GM23338 (cell line): ENCODE measurements around the gene NOL9. TPM values are rescaled to one million over a fixed set of nuclear protein-coding genes. Genes with fewer than 3 reads are reported as not detected.

Experiments
- ATAC-seq: fragments of 200-7000 bp; cut with Tn5 transposase; 3 replicates; pipeline ENCODE4 v1.9.1; 2020
- DNase-seq: peaks from one replicate; pipeline ENCODE4 v3.0.0-alpha.2; 2015; ENCODE audit warnings: low spot score
- H2AFZ ChIP-seq: fragments of 200-600 bp; sonication (generic); 2 replicates; pipeline ENCODE4 v1.8.0; 2016; ENCODE audit warnings: antibody characterized with exemption, mild to moderate bottlenecking, moderate library complexity
- H3F3A ChIP-seq: fragments of 200-600 bp; sonication (generic); replicated peaks from 2 replicates; pipeline ENCODE4 v1.8.0; 2017; ENCODE audit warnings: antibody characterized with exemption, mixed run types, low read depth
- H3K27ac ChIP-seq: fragments of 200-600 bp; sonication (generic); 2 replicates; pipeline ENCODE4 v1.6.1; 2016; ENCODE audit warnings: low read depth
- H3K27me3 ChIP-seq: fragments of 200-600 bp; sonication (generic); 2 replicates; pipeline ENCODE4 v1.8.0; 2016; ENCODE audit warnings: mild to moderate bottlenecking, mixed run types, moderate library complexity; ENCODE audit not compliant: insufficient read depth
- H3K36me3 ChIP-seq: fragments of 200-600 bp; sonication (generic); 2 replicates; pipeline ENCODE4 v1.8.0; 2016; ENCODE audit warnings: mild to moderate bottlenecking; ENCODE audit not compliant: insufficient read depth
- H3K4me1 ChIP-seq: fragments of 200-600 bp; sonication (generic); 2 replicates; pipeline ENCODE4 v1.8.0; 2016; ENCODE audit warnings: mild to moderate bottlenecking, moderate library complexity; ENCODE audit not compliant: insufficient read depth
- H3K4me2 ChIP-seq: fragments of 200-600 bp; sonication (generic); 2 replicates; pipeline ENCODE4 v1.7.1; 2017; ENCODE audit warnings: mixed run types
- H3K4me3 ChIP-seq: fragments of 200-600 bp; sonication (generic); 2 replicates; pipeline ENCODE4 v1.6.1; 2016; ENCODE audit warnings: mixed run types
- H3K79me2 ChIP-seq: fragments of 200-600 bp; sonication (generic); replicated peaks from 2 replicates; pipeline ENCODE4 v1.8.0; 2017; ENCODE audit warnings: mild to moderate bottlenecking; ENCODE audit not compliant: insufficient read depth
- H3K9me2 ChIP-seq: fragments of 200-600 bp; sonication (generic); 2 replicates; pipeline ENCODE4 v1.8.0; 2017; ENCODE audit not compliant: insufficient read depth
- H4K20me1 ChIP-seq: fragments of 200-600 bp; sonication (generic); replicated peaks from 2 replicates; pipeline ENCODE4 v1.8.0; 2017; ENCODE audit warnings: mild to moderate bottlenecking; ENCODE audit not compliant: insufficient read depth
- H3K27ac Mint-ChIP-seq: 2 replicates; pipeline ENCODE4 v1.8.0; 2020; ENCODE audit warnings: inconsistent platforms, mild to moderate bottlenecking, moderate library complexity, mixed read lengths
- H3K27me3 Mint-ChIP-seq: 3 replicates; pipeline ENCODE4 v1.8.0; 2022; ENCODE audit warnings: low read depth, mild to moderate bottlenecking, moderate library complexity, mixed read lengths, inconsistent platforms; ENCODE audit not compliant: insufficient read depth, poor library complexity
- H3K36me3 Mint-ChIP-seq: 3 replicates; pipeline ENCODE4 v1.8.0; 2021; ENCODE audit warnings: low read depth, mild to moderate bottlenecking, inconsistent platforms, moderate library complexity, mixed read lengths
- H3K4me1 Mint-ChIP-seq: 3 replicates; pipeline ENCODE4 v1.8.0; 2020; ENCODE audit warnings: mild to moderate bottlenecking, inconsistent platforms, mixed read lengths
- H3K4me3 Mint-ChIP-seq: 3 replicates; pipeline ENCODE4 v1.8.0; 2021; ENCODE audit warnings: moderate library complexity, mild to moderate bottlenecking, inconsistent platforms, mixed read lengths
- H3K9me3 Mint-ChIP-seq: 3 replicates; pipeline ENCODE4 v1.8.0; 2020; ENCODE audit warnings: moderate library complexity, mild to moderate bottlenecking, inconsistent platforms, mixed read lengths
- CREB1 ChIP-seq: fragments of 250-450 bp; sonication (Bioruptor Pico); IDR thresholded peaks from 2 replicates; pipeline ENCODE4 v1.5.0; 2020; ENCODE audit warnings: low read depth, mild to moderate bottlenecking, moderate library complexity
- EZH2 ChIP-seq: fragments of 200-600 bp; sonication (generic); IDR thresholded peaks from one replicate; pipeline ENCODE4 v1.8.0; 2017; ENCODE audit warnings: antibody characterized with exemption, mild to moderate bottlenecking, low read depth; ENCODE audit not compliant: unreplicated experiment
- JUNB ChIP-seq: IDR thresholded peaks from one replicate; pipeline ENCODE4 v1.6.1; 2016; ENCODE audit warnings: antibody characterized with exemption; ENCODE audit not compliant: unreplicated experiment
- NANOG ChIP-seq: IDR thresholded peaks from 2 replicates; pipeline ENCODE4 v1.6.1; 2016; ENCODE audit warnings: antibody characterized with exemption, borderline replicate concordance
- STAT1 ChIP-seq: IDR thresholded peaks from one replicate; pipeline ENCODE4 v1.6.1; 2016; ENCODE audit warnings: antibody characterized with exemption; ENCODE audit not compliant: unreplicated experiment
- ZNF114 ChIP-seq: fragments of 250-450 bp; sonication (Bioruptor Pico); IDR thresholded peaks from 2 replicates; pipeline ENCODE4 v1.5.0; 2020; ENCODE audit warnings: mild to moderate bottlenecking, moderate library complexity
- ZNF462 ChIP-seq: fragments of 250-450 bp; sonication (Bioruptor Pico); IDR thresholded peaks from 2 replicates; pipeline ENCODE4 v1.5.0; 2020; ENCODE audit warnings: mild to moderate bottlenecking, moderate library complexity
- polyA plus RNA-seq: library from polyadenylated mRNA; unstranded; fragments of >200 nt; fragmentation: Nextera tagmentation; extraction: Ambion mirVana; gene quantifications from 2 replicates; pipeline ENCODE4 v1.2.1, GENCODE V29; 2016
- total RNA-seq: library from RNA; depleted of rRNA; stranded (reverse); fragments of >200 nt; shearing (Covaris generic); gene quantifications from 2 replicates; pipeline ENCODE4 v1.2.3, GENCODE V29; 2014
- TF ChIP-seq, protein P1 (sequence below), 2 experiments: fragments of 200-600 bp in 1 of 2; sonication (generic) in 1 of 2; conservative IDR thresholded peaks; 2 replicates each; pipeline versions ENCODE4 v1.5.1 to v1.6.1; 2016 to 2017; ENCODE audit warnings: antibody characterized with exemption in 2 of 2, low read depth in 2 of 2, mild to moderate bottlenecking in 2 of 2, moderate library complexity in 1 of 2

NOL9 gene
- total and polyA plus RNA-seq, 2 experiments from 2014 or later, result 13.2 to 48.5 TPM

- no peak for TF ChIP-seq ZNF462 (CRISPR knock-in tag)
- TF ChIP-seq JUNB, result no peak
- no peak for TF ChIP-seq EZH2
- TF ChIP-seq CREB1 (CRISPR knock-in tag), result no peak
Measured at GRCh38 chr1:6574818-6575217, 20.5 kb upstream of the NOL9 start (continued).

- Histone ChIP-seq H3K4me3 (no peak overlapping the region), H3K27ac (no peak overlapping the region), H3K4me1 (peaks cover 2% of the 10 kb centered on the region; the same call in 1 of the 2 replicates), H3K27me3 (no peaks in the 10 kb centered on the region), H3K79me2 (no peaks in the 10 kb centered on the region), H3K36me3 (no peaks in the 10 kb centered on the region), H3K9me2 (no peaks in the 10 kb centered on the region), H4K20me1 (no peaks in the 10 kb centered on the region), H2AFZ (no peak overlapping the region), H3K4me2 (no peak overlapping the region), H3F3A (no peaks in the 10 kb centered on the region; the same call in 1 of the 2 replicates)
- Mint-ChIP-seq H3K9me3 (peaks cover 3% of the 10 kb centered on the region; the same call in 1 of the 3 replicates), H3K36me3 (no peaks in the 10 kb centered on the region), H3K27me3 (peaks cover 5% of the 10 kb centered on the region), H3K4me3 (no peak overlapping the region), H3K27ac (no peak overlapping the region), H3K4me1 (peaks cover 9% of the 10 kb centered on the region)
- DNase-seq (no peak), ATAC-seq (no peak; the same call in 2 of the 3 replicates)
- TF ChIP-seq ZNF114 (CRISPR knock-in tag) (no peak), ZNF462 (CRISPR knock-in tag) (no peak), NANOG (no peak), STAT1 (no peak)
- TF ChIP-seq, protein P1, sequence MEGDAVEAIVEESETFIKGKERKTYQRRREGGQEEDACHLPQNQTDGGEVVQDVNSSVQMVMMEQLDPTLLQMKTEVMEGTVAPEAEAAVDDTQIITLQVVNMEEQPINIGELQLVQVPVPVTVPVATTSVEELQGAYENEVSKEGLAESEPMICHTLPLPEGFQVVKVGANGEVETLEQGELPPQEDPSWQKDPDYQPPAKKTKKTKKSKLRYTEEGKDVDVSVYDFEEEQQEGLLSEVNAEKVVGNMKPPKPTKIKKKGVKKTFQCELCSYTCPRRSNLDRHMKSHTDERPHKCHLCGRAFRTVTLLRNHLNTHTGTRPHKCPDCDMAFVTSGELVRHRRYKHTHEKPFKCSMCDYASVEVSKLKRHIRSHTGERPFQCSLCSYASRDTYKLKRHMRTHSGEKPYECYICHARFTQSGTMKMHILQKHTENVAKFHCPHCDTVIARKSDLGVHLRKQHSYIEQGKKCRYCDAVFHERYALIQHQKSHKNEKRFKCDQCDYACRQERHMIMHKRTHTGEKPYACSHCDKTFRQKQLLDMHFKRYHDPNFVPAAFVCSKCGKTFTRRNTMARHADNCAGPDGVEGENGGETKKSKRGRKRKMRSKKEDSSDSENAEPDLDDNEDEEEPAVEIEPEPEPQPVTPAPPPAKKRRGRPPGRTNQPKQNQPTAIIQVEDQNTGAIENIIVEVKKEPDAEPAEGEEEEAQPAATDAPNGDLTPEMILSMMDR (conservative IDR thresholded peaks at IDR 0.05; ENCODE audit: low read depth in 2 of 2), result no peak
Measured at GRCh38 chr1:6574025-6574620, 19.8 kb upstream of the NOL9 start.
